ENCODE results near the gene VGF.

Gene VGF

DNA sequence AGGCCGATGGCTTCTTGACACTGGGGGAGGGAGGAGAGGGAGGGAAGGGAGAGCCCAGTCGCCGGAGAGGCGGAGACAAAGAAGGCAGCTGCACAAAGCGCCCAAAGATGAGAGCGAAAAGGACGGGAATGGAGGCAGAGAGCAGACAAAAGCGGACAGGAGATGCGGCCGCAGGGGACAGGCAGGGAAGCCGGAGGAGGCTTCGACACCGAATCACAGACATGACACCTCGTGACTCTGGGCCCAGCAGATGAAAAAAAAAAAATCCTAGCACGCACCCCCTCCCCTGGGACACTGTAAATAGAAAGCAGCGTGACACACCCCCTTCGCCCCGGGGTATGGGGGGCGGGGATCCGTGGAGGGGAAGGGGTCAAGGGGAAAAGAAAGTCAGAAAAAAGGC is 13.7 kb upstream of the VGF start:
- TF ChIP-seq, protein P1, sequence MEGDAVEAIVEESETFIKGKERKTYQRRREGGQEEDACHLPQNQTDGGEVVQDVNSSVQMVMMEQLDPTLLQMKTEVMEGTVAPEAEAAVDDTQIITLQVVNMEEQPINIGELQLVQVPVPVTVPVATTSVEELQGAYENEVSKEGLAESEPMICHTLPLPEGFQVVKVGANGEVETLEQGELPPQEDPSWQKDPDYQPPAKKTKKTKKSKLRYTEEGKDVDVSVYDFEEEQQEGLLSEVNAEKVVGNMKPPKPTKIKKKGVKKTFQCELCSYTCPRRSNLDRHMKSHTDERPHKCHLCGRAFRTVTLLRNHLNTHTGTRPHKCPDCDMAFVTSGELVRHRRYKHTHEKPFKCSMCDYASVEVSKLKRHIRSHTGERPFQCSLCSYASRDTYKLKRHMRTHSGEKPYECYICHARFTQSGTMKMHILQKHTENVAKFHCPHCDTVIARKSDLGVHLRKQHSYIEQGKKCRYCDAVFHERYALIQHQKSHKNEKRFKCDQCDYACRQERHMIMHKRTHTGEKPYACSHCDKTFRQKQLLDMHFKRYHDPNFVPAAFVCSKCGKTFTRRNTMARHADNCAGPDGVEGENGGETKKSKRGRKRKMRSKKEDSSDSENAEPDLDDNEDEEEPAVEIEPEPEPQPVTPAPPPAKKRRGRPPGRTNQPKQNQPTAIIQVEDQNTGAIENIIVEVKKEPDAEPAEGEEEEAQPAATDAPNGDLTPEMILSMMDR (IDR thresholded peaks at IDR 0.05), result no peak

DNA sequence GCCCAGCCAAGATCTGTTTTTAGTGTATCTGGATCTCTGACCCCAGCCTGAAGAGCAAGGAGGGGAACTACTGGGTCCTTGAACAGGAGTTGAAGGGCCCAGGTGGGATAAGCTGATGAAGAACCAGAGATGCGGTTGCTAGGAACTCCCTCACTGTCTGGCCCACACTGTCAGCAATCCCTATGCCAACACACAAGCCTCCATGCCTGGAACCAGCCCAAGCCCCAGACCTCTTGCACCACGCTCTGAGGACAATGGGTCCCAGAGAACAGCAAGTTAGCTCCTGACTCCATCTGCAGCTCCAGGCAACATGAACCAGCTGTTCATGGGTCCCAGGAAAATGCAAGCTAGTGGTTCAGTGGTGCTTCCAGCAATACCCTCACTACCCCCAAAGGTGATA is 12.3 kb upstream of the VGF start:
- TF ChIP-seq, protein P1 (IDR thresholded peaks at IDR 0.05), result no peak

DNA sequence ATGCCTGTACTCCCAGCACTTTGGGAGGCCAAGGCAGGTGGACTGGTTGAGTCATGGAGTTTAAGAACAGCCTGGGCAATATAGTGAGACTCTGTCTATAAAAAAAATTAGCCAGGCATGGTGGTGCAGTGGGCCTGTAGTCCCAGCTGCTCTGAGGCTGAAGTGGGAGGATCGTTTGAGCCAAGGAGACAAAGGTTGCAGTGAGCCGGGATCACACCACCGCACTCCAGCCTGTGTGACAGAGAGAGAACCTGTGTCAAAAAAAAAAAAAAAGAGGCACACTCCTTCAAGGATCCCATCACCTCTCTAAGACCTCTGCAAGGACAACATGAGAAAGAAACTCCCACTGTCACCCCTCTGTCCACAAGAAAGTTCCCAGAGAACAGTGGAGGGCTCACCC is 10.3 kb upstream of the VGF start:
- TF ChIP-seq, protein P1 (IDR thresholded peaks at IDR 0.05), result no peak

DNA sequence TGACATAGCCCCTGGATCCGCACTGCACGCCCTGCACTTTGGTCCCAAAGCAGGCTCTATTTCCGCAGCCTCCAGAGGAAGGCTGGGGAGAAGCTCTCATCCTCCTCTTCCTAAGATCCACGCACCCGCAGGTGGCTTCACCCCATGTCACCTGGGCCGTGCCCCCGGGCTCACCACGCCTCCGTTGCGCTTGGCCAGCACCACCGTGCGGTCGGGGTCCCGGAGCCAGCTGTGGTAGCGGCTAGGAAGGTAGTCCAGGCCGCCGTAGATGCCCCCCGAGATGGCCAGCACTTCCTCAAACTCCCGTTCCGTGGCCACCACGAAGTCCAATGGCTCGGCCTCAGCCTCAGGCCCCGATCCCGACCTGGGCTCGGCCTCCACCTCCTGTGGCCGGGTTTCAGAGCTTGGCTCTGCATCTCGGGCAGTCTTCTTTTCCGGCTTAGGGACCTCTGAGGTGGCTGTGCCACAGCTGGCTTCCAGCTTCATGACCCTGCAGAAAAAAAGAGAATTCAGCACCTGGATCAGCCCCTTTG is 9.0 kb upstream of the VGF start:
- TF ChIP-seq, protein P1 (IDR thresholded peaks at IDR 0.05), result no peak

DNA sequence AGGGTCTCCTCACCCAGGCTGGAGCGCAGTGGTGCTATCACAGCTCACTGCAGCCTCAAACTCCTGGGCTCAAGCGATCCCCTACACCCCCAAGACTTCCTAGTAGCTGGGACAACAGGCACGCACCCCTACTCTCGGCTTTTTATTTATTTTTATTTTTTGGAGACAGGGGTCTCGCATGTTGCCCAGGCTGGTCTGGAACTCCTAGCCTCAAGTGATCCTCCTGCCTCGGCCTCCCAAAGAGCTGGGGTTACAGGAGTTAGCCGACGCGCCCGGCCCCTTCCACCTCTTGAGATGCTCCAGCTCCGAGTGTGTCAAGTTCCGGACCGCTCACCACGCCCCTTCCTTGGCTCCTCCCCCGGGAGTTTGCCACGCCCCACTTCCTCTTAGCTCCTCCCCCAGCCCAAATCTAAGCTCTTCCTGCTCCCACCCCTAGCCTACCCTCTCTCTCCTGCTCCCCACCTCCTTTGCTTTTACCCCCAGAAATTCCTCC is 8.4 kb upstream of the VGF start:
- TF ChIP-seq, protein P1 (IDR thresholded peaks at IDR 0.05), result no peak

DNA sequence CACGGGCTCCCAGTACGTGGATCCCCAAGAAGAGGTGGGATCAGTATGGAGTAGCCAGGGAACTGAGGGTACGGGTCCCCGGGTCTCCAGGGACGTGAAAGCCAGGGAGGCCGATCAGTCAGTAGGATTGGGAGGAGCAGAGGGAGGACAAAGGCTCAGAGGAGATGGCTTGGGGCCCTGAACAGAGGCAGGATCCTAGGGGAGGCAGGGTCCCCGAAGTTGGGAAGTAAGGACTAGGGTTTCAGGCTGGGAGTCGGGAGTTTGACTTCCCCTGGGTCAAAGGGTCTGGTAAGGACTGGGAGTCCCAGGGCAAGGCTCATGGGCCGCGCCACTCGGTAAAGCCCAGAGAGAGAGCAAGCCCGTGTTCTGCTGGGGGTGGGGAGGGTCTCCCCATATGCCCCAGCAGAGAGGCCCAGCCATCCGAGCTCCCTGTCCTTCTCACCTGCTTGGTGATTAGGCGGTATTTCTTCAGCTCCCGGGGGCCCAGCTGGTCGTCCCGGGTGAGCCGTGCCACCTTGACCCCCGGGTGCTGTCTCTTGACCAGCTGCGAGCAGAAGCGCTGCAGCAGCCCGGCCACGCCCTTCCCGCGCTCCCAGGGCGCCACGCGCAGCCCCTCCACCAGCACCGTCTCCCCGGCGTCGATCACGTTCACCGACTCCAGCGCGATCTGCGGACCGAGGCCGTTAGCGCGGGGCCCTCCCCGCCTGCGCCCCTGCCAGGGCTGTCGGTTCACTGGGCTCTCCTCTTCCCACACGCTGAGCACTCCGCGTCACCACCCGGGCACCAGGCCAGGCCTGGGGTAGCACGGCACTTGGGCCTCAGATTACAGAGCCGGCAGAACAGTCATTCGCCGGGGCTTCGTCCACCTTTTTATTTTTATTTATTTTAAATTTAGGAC is 7.7 kb upstream of the VGF start:
- TF ChIP-seq, protein P1 (IDR thresholded peaks at IDR 0.05), result no peak

DNA sequence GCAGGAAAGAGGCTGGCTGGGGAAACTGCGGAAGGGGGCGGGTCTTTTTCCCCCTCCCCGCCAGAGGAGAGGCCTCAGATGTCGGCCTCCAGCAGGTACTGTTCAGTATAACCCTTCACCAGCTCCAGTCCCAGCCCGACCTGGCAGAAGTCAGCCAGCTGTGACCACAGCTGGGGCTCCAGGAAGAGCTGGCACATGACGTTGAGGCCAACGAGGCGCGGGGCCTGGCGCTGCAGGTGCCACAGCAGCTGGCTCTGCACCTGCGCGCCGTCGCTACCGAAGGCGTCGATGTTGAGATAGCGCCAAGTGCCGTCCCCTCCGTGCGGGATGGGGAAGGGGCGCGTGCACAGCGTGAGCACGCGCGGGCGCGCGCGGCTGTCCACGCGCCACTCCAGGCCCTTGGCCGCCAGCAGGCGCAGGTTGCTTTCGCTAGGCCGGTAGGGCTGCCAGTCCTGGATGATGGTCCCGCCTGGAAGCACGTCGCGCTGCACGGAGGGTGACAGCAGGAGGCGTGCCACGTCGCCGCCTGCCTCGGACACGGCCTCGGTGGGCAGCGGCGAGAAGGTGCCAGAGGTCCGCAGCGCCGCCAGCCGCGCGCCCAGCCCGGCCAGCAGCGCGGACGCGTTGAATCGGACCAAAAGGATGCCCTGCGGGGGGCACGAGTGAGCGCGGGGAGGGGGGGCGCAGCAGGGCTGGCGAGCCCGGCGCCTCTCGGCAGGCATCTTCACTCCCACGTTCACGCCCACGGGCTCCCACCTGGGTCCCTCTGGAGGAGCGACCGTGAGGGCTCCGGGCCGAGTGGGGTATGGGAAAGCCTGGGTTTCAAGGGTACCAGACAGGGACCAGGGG is 6.9 kb upstream of the VGF start:
- TF ChIP-seq, protein P1 (IDR thresholded peaks at IDR 0.05), result no peak

Measured in LNCAP (cell line).